Measurements from ENCODE around the gene PRIMPOL.
A peak's percentile ranks its signal among the peaks of the same experiment; 100 is the strongest.
"Not testable (repeated sequence)": the region's sequence is repeated elsewhere in the genome, so short reads cannot be mapped to it uniquely, and the experiment has no call there.

PRIMPOL gene

GRCh38 chr4:184733654-184734524 lies 84.4 kb downstream of the PRIMPOL start, which contains the start of gene CENPU:
Gene CENPU (minus strand): TSS chr4:184734096. CDS start chr4:184734062, 34 bp downstream.
- Histone ChIP-seq H3K27ac (ENCODE audit: low read depth, low read length) (peak within 1 kb of the TSS; percentile 38), H3K56ac (ENCODE audit: low read length) (peak within 1 kb of the TSS; percentile 97), H3K79me1 (ENCODE audit: low read length) (peaks cover 8% of the 10 kb centered on the region), H3K9ac (ENCODE audit: low read length) (peak within 1 kb of the TSS; percentile 93), H3K4me2 (ENCODE audit: low read length) (peak within 1 kb of the TSS; percentile 97), H2BK120ac (ENCODE audit: low read depth, low read length) (no peak within 1 kb of the TSS), H2AK5ac (ENCODE audit: low read length) (no peak within 1 kb of the TSS), H2BK15ac (replicated peaks; ENCODE audit: low read depth) (no peak within 1 kb of the TSS), H4K8ac (ENCODE audit: low read depth, low read length) (no peak within 1 kb of the TSS), H3K4me1 (ENCODE audit: control insufficient read depth, low read depth, low read length) (no peaks in the 10 kb centered on the region), H3K79me2 (ENCODE audit: control insufficient read depth, insufficient read depth, low read length) (peaks cover 32% of the 10 kb centered on the region), H2BK5ac (ENCODE audit: low read length) (no peak within 1 kb of the TSS), H3K18ac (ENCODE audit: low read length) (peak within 1 kb of the TSS; percentile 2), H3K36me3 (ENCODE audit: control insufficient read depth, insufficient read depth, low read length) (no peaks in the 10 kb centered on the region), H4K5ac (ENCODE audit: low read length) (no peak within 1 kb of the TSS), H3K4ac (ENCODE audit: low read depth, low read length) (no peak within 1 kb of the TSS), H3K23ac (ENCODE audit: low read length) (peak within 1 kb of the TSS; percentile 97), H3K27me3 (ENCODE audit: insufficient read depth, low read length, poor library complexity) (no peaks in the 10 kb centered on the region), H3K4me3 (ENCODE audit: low read length) (peak within 1 kb of the TSS; percentile 93)
- DNase-seq = peak; percentile 100
- WGBS (ENCODE audit: extremely low coverage, insufficient coverage, low lambda C conversion rate) = no CpG with 5 or more reads among the region's 69 CpGs

DNA sequence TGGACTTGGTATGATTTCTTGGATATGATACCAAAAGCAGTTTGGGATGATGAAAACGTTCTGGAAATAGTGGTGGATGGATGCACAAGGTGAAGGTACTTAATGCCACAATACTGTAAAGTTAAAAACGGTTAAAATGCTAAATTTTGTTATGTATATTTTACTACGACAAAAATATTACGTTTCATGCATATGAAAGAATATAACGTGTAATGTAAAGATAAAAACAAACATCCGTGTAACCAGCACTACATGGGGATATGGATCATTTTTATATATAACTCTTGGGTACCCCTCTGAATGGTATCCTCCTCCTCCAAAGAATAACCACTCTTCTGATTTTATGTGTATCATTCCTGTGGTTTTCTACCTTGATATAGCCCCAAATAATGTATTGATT lies 85.2 kb downstream of the PRIMPOL start:
- H3K79me2 ChIP-seq (ENCODE audit: control insufficient read depth, insufficient read depth, low read length) = peaks cover 30% of the 10 kb centered on the region
- no peak overlapping the region for H3K23ac ChIP-seq (ENCODE audit: low read length)
- no peak overlapping the region for H3K56ac ChIP-seq (ENCODE audit: low read length)
- peaks cover 8% of the 10 kb centered on the region for H3K79me1 ChIP-seq (ENCODE audit: low read length)
- H2BK15ac ChIP-seq (replicated peaks; ENCODE audit: low read depth) = no peak overlapping the region
- H3K36me3 ChIP-seq (ENCODE audit: control insufficient read depth, insufficient read depth, low read length) = no peaks in the 10 kb centered on the region
- H2BK120ac ChIP-seq (ENCODE audit: low read depth, low read length) = no peak overlapping the region
- no peaks in the 10 kb centered on the region for H3K27me3 ChIP-seq (ENCODE audit: insufficient read depth, low read length, poor library complexity)
- no peak overlapping the region for H3K4me2 ChIP-seq (ENCODE audit: low read length)
- H3K4ac ChIP-seq (ENCODE audit: low read depth, low read length) = no peak overlapping the region
- H2BK5ac ChIP-seq (ENCODE audit: low read length) = no peak overlapping the region
- DNase-seq = no peak
- WGBS (ENCODE audit: extremely low coverage, insufficient coverage, low lambda C conversion rate) = 100% methylated on average over 3 of the region's 6 CpGs
- H3K4me1 ChIP-seq (ENCODE audit: control insufficient read depth, low read depth, low read length) = no peaks in the 10 kb centered on the region
- peak overlapping the region; percentile 28 for H3K9ac ChIP-seq (ENCODE audit: low read length)
- no peak overlapping the region for H3K27ac ChIP-seq (ENCODE audit: low read depth, low read length)
- no peak overlapping the region for H4K8ac ChIP-seq (ENCODE audit: low read depth, low read length)
- H3K18ac ChIP-seq (ENCODE audit: low read length) = no peak overlapping the region
- H2AK5ac ChIP-seq (ENCODE audit: low read length) = no peak overlapping the region
- no peak overlapping the region for H3K4me3 ChIP-seq (ENCODE audit: low read length)
- H4K5ac ChIP-seq (ENCODE audit: low read length) = no peak overlapping the region

- H3K4me1 ChIP-seq (ENCODE audit: control insufficient read depth, low read depth, low read length); H2AK5ac ChIP-seq (ENCODE audit: low read length); H3K56ac ChIP-seq (ENCODE audit: low read length); H2BK15ac ChIP-seq (replicated peaks; ENCODE audit: low read depth); H4K5ac ChIP-seq (ENCODE audit: low read length); H3K79me1 ChIP-seq (ENCODE audit: low read length); H3K23ac ChIP-seq (ENCODE audit: low read length); H4K8ac ChIP-seq (ENCODE audit: low read depth, low read length); H3K4ac ChIP-seq (ENCODE audit: low read depth, low read length); H2BK120ac ChIP-seq (ENCODE audit: low read depth, low read length); H3K4me2 ChIP-seq (ENCODE audit: low read length); H3K79me2 ChIP-seq (ENCODE audit: control insufficient read depth, insufficient read depth, low read length); H3K9ac ChIP-seq (ENCODE audit: low read length); DNase-seq; H3K27me3 ChIP-seq (ENCODE audit: insufficient read depth, low read length, poor library complexity); H3K18ac ChIP-seq (ENCODE audit: low read length); H3K36me3 ChIP-seq (ENCODE audit: control insufficient read depth, insufficient read depth, low read length); H2BK5ac ChIP-seq (ENCODE audit: low read length); H3K4me3 ChIP-seq (ENCODE audit: low read length); H3K27ac ChIP-seq (ENCODE audit: low read depth, low read length): not testable (repeated sequence)
- WGBS (ENCODE audit: extremely low coverage, insufficient coverage, low lambda C conversion rate) = no CpG with 5 or more reads among the region's 1 CpG
Measured at GRCh38 chr4:184739575-184739974, 90.0 kb downstream of the PRIMPOL start.

DNA sequence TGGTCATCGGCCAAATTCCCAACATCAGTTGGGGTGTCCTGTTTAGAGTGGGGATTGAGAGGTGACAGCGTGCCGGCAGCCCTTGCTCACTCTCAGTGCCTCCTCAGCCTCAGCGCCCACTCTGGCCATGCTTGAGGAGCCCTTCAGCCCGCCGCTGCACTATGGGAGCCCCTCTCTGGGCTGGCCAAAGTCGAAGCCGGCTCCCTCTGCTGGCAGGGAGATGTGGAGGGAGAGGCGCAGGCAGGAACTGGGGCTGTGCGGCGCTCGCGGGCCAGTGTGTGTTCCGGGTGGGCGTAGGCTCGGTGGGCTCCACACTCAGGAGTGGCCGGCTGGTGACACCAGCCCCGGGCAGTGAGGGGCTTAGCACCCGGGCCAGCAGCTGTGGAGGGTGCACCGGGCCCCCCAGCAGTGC lies 91.4 kb downstream of the PRIMPOL start:
- Histone ChIP-seq H3K4me1 (ENCODE audit: control insufficient read depth, low read depth, low read length) (no peaks in the 10 kb centered on the region), H3K23ac (ENCODE audit: low read length) (no peak overlapping the region), H3K18ac (ENCODE audit: low read length) (no peak overlapping the region), H3K4ac (ENCODE audit: low read depth, low read length) (no peak overlapping the region), H2BK5ac (ENCODE audit: low read length) (no peak overlapping the region), H3K4me2 (ENCODE audit: low read length) (no peak overlapping the region), H3K79me1 (ENCODE audit: low read length) (no peaks in the 10 kb centered on the region), H3K9ac (ENCODE audit: low read length) (no peak overlapping the region), H3K36me3 (ENCODE audit: control insufficient read depth, insufficient read depth, low read length) (no peaks in the 10 kb centered on the region), H3K79me2 (ENCODE audit: control insufficient read depth, insufficient read depth, low read length) (no peaks in the 10 kb centered on the region), H3K56ac (ENCODE audit: low read length) (no peak overlapping the region), H3K27me3 (ENCODE audit: insufficient read depth, low read length, poor library complexity) (no peaks in the 10 kb centered on the region), H4K5ac (ENCODE audit: low read length) (no peak overlapping the region), H2BK15ac (replicated peaks; ENCODE audit: low read depth) (no peak overlapping the region), H4K8ac (ENCODE audit: low read depth, low read length) (no peak overlapping the region), H3K4me3 (ENCODE audit: low read length) (no peak overlapping the region), H3K27ac (ENCODE audit: low read depth, low read length) (no peak overlapping the region), H2AK5ac (ENCODE audit: low read length) (no peak overlapping the region), H2BK120ac (ENCODE audit: low read depth, low read length) (no peak overlapping the region)
- no peak for DNase-seq
- no CpG with 5 or more reads among the region's 20 CpGs for WGBS (ENCODE audit: extremely low coverage, insufficient coverage, low lambda C conversion rate)

DNA sequence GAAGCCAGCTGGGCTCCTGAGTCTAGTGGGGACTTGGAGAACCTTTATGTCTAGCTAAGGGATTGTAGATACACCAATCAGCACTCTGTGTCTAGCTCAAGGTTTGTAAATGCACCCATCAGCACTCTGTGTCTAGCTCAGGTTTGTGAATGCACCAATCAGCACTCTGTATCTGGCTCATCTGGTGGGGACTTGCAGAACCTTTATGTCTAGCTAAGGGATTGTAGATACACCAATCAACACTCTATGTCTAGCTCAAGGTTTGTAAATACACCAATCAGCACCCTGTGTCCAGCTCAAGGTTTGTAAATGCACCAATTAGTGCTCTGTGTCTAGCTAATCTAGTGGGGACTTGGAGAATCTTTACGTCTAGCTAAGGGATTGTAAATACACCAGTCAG lies 92.1 kb downstream of the PRIMPOL start:
- not testable (repeated sequence) for H3K36me3 ChIP-seq (ENCODE audit: control insufficient read depth, insufficient read depth, low read length); H4K5ac ChIP-seq (ENCODE audit: low read length); DNase-seq; H3K4ac ChIP-seq (ENCODE audit: low read depth, low read length); H3K56ac ChIP-seq (ENCODE audit: low read length); H3K79me1 ChIP-seq (ENCODE audit: low read length); H3K27ac ChIP-seq (ENCODE audit: low read depth, low read length); H4K8ac ChIP-seq (ENCODE audit: low read depth, low read length); H3K18ac ChIP-seq (ENCODE audit: low read length); H3K79me2 ChIP-seq (ENCODE audit: control insufficient read depth, insufficient read depth, low read length); H2BK5ac ChIP-seq (ENCODE audit: low read length); H2BK15ac ChIP-seq (replicated peaks; ENCODE audit: low read depth); H3K9ac ChIP-seq (ENCODE audit: low read length); H3K23ac ChIP-seq (ENCODE audit: low read length); H3K4me1 ChIP-seq (ENCODE audit: control insufficient read depth, low read depth, low read length); H3K27me3 ChIP-seq (ENCODE audit: insufficient read depth, low read length, poor library complexity); H2AK5ac ChIP-seq (ENCODE audit: low read length); H2BK120ac ChIP-seq (ENCODE audit: low read depth, low read length); H3K4me3 ChIP-seq (ENCODE audit: low read length); H3K4me2 ChIP-seq (ENCODE audit: low read length)
- WGBS (ENCODE audit: extremely low coverage, insufficient coverage, low lambda C conversion rate) = no CpG with 5 or more reads among the region's 1 CpG
